Stimulated activated CD8-positive, alpha-beta memory T cell treated with anti-CD3 and anti-CD28 coated beads, Interleukin-4, amount 100 ng/mL, for 1 hour (primary cell): ENCODE measurements around the gene CTAGE6.
"Not testable (repeated sequence)": the region's sequence is repeated elsewhere in the genome, so short reads cannot be mapped to it uniquely, and the experiment has no call there.

Source experiments
- DNase-seq, 2 donors: peaks; one replicate each; pipeline ENCODE4 v3.0.0-alpha.2; 2020; ENCODE audit warnings: low read depth in 2 of 2, low spot score in 1 of 2

The CTAGE6 gene, protein sequence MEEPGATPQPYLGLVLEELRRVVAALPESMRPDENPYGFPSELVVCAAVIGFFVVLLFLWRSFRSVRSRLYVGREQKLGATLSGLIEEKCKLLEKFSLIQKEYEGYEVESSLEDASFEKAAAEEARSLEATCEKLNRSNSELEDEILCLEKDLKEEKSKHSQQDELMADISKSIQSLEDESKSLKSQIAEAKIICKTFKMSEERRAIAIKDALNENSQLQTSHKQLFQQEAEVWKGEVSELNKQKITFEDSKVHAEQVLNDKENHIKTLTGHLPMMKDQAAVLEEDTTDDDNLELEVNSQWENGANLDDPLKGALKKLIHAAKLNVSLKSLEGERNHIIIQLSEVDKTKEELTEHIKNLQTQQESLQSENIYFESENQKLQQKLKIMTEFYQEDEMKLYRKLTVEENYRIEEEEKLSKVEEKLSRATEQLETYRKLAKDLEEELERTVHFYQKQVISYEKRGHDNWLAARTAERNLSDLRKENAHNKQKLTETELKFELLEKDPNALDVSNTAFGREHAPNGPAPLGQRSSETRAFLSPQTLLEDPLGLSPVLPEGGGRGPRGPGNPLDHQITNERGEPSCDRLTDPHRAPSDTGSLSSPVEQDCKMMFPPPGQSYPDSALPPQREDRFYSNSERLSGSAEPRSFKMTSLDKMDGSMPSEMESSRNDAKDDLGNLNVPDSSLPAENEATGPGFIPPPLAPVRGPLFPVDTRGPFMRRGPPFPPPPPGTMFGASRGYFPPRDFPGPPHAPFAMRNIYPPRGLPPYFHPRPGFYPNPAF

GRCh38 chr7:143757596-143757995 lies at the start of gene CTAGE6:
CTAGE6 (minus strand) TSS chr7:143757696; CDS start chr7:143757658, 38 bp downstream.
- DNase-seq = not testable (repeated sequence)

DNA sequence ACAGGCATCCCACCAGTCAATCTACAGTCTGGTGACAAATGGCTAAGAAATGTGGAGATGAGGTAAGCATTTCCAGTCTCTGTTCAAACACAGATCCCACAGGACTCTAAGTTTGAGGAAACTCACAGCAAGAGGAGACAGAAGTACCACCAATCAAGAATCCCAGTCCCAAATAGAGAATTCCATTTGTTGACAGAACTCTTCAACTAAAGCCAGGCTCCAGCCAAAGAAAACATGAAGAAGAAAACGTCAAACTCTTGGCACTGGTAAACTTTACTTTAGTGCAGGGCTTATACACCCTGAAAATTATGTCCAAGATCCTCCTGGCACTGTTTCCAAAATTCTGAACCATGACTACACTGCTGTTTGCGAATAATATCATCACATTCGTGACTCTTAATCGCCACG lies 49.2 kb upstream of the CTAGE6 start:
- not testable (repeated sequence) for DNase-seq

GRCh38 chr7:143797896-143798290 lies 40.4 kb upstream of the CTAGE6 start:
- DNase-seq = not testable (repeated sequence)

DNA sequence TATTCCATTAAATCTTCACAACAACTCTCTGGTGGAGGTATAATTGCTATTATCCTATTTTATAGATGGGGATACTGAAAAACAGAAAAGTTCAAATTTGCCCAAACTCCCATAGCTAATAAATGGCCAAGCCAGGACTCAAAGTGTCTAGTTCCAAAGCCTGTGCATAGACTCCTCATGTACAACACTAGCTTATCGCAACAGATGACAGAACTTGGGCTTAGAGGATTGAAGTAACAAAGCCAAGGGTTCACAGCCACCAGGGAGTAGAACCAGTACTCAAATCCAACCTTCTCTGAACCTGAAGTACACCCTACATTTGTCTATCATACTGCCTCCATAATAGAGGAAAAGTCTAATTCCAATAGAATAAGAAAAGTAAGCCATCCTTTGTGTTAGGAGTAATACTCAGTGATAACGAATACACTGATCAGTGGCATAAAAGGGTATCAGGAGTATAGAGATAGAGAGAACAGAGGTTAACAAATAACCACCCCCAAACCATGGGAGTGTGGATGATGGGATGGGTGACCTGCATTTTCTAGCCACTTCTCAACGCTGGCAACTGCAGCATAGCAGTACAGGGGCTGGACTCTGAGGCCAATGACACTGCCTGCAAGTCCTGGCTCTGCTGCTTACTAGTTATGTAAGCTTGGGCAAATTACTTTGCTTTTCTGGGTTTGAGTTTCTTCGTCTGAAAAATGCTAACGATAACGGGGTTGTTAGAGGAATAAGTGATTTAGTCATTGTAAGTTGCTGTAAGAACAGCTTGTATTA lies 39.8 kb upstream of the CTAGE6 start:
- DNase-seq = not testable (repeated sequence)

- DNase-seq = not testable (repeated sequence)
Observed at GRCh38 chr7:143795653-143796052, 38.2 kb upstream of the CTAGE6 start.

GRCh38 chr7:143792633-143793032 lies 35.1 kb upstream of the CTAGE6 start:
- not testable (repeated sequence) for DNase-seq

- not testable (repeated sequence) for DNase-seq
Observed at GRCh38 chr7:143785415-143786182, 28.1 kb upstream of the CTAGE6 start.

GRCh38 chr7:143779591-143779990 lies 22.1 kb upstream of the CTAGE6 start:
- not testable (repeated sequence) for DNase-seq

DNA sequence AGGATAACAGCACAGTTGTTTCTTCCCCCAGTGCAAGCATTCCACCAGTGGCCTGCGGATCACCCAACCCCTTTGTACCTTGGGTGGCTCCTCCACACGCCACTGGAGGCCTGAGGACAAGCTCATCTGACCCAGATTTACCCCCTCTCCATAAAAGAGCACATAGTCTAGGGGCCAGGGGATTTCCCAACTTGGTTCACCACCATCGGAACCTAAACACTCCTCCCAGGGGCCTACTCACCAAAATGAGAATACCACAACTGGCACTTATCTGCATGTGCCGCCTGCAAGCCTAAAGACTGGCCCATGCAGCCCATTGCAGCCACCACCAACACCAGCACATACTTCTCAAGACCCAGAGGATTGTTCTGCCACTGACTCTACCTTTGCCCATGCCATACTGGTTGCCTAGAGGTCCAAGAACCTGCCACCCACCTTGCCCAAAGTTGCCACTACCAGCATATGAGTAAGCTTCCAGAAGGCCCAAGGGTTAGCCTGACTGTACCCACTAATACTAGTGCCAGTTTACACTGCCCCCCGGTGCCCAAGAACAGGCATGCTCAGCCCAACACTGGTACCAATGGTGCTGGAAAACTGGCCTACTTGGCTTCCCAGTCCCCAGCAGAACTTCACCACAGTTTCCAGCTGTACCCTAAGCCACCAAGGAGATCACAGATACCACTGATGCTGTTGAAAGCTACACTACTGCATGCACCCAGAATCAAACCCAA lies 15.4 kb upstream of the CTAGE6 start:
- DNase-seq = not testable (repeated sequence)

DNA sequence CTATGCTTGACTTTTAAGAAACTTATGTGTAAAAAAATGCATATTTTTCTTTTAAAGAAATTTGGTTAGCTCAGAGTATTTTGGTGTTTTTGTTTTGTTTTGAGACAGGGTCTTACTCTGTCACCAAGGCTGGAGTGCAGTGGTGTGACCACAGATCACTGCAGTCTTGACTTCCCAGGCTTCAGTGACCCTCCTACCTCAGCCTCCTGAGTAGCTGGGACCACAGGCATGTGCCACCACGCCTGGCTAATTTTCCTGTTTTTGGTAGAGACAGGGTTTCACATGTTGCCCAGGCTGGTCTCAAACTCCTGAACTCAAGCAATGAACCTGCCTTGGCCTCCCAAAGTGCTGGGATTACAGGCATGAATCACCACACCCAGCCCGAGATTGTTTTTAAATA lies 10.0 kb upstream of the CTAGE6 start:
- DNase-seq = not testable (repeated sequence)

DNA sequence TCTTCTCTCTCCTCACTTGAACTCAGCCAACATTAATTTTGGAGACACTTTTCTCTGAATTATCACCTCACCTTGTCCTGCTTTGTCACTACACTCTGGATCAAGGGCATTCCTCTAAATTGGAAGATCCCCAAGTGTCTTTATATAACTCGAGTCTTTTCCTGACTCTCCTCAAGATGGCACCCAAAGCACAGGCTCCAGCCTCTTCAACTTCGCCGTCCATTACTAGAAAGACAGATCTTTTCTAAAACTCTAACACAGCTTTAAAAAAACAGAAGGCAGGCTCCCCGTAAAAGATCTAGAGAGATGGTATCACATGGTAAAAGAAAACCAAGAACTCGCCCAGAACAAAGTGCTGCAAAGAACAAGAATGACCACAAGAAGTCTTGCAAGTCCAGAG lies 8.2 kb upstream of the CTAGE6 start:
- not testable (repeated sequence) for DNase-seq

DNA sequence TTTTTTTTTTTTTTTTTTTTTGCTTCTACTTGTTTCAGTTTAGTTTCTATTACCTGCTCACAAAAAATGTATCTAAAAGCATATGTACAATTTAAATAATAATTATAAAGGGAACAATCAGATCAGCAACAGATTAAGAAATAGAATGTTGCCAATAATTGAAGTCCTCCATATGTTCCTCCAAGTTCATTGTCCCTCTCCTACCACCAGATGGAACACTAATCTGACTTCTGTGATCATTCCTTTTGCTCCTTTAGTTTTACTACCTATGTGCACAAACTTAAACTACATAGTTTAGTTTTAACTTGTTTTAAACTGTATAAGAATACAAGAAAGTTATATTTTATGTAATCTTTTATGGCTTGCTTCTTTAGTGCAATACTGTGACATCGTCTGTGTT lies 5.6 kb upstream of the CTAGE6 start:
- DNase-seq = not testable (repeated sequence)

GRCh38 chr7:143745340-143745739 lies 12.2 kb downstream of the CTAGE6 start:
- DNase-seq = not testable (repeated sequence)

GRCh38 chr7:143737037-143737819 lies 20.3 kb downstream of the CTAGE6 start:
- not testable (repeated sequence) for DNase-seq

DNA sequence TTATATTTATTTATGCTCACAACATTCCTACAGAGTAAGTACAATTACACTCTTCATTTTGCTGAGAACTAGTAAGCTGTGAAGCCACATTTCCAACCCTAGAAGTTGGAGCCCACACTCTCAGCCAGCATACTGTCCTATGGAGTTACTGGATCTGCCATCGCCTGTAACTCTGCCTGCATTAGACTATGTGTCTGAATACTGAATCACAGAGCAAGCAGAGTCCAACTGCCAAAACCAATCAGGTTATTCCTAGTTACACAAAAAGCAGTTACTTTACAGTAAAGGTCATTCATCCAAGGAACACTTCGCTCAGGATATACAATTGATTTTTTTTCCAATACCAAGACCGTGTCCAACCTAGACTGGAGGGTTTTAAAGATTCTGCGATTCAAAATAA lies 21.5 kb downstream of the CTAGE6 start:
- DNase-seq = no peak

GRCh38 chr7:143733876-143734275 lies 23.6 kb downstream of the CTAGE6 start:
- no peak for DNase-seq

DNA sequence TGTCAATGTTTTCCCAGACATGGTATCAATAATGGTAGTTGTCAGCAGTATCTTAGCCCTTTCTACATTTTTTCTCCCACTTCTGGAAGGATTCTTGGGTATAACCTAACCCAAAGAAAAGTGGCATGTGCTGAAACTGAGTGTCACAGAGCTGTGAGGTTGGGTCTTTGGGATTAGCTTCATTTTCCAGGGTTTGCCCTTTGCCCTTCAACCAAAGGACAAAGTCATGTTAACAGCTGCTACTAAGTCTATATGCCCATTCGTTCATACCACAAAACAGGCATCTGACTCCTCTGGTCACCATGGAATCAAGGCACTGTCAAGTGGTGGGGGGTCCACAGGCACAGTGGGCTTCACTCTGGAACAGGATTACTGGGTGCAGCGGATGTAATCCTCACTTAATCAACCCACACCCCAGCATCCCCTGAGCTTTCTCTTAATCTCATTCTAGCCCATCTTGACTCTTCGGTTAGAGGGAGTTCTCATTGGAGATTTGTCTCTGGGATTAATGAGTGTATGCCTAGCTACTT lies 29.1 kb downstream of the CTAGE6 start:
- no peak for DNase-seq

DNA sequence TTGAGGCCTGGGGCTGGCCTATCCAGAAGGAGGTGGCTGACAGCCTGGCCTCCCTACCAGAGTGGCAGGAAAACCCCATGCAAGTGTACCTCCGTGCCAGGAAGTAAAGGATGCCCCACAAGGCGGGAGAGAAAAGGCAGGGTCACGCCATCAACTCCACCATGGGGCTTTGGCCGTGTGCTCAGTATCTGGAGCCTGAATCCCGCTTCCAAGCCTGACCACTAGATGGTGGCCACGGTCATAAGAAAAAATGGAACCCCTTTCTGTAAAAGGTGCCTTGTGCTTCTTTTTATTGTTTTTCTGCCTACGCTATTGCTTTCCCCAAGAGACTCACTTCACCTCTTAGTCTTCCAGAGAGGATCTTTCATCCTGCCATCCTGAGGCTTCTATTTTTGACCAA lies 29.9 kb downstream of the CTAGE6 start:
- not testable (repeated sequence) for DNase-seq

DNA sequence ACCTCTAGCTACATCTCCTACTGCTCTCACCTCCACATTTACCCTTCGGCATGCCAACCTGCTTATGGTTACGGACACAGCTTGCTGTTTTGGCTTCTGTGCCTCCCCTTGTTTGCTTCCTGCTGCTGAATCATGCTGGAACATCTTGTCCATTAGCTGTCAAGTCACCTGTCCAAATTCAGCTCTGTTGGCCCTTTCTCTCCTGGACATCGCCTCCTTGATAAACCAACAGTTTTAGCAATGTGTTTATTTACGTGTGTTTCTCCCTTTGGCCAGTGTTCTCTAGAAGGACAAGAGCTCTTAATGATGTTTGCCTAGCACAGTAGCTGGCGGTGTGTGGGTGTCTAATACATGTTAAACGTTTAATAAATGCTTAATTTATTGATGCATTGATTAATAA lies 31.4 kb downstream of the CTAGE6 start:
- not testable (repeated sequence) for DNase-seq
